ENCODE measurements around the gene CNOT11. TPM values are rescaled to one million over a fixed set of nuclear protein-coding genes. Genes with fewer than 3 reads are reported as not detected.

CNOT11 gene
- total and polyA plus RNA-seq, 2 of the 13 experiments (the other 11 are each of a cell fraction or from before 2014, with no cell fraction given): 114 to 209 TPM

DNA sequence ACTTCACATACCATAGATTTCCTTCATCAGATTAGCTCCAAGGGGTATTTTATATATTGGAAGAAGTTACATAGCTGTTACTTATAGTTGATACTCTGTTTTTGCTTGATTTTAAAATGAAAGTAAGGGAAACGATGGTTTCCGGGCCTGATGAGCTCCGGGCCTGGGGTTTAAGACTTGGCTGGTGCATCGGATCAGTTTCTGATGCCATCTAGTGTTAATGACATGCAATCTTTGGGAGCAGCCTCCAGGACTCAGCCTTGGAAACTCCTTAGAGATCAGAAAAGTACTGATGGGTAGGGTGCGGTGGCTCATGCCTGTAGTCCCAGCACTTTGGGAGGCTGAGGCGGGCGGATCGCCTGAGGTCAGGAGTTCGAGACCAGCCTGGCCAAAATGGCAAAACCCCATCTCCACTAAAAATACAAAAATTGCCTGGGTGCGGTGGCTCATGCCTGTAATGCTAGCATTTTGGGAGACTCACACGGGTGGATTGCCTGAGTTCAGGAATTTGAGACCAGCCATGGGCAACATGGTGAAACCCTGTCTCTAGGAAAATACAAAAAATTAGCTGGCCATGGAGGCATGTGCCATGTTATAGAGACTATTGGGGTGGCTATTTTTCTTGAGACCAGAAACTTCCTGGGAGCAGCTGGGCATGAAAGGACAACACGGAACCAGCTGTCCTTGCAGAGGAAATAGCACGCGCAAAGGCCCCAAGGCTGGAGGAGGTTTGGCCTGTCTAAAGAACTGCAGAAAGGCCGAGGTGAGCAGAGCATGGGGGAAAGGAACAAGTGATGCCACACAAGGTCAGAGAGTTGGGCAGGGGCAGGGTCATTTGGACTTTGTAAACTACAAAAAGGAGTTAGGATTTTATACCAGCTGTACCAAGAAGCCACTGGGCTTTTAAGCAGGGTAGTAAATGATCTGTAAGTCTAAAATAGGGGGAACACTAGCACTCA is 46.9 kb upstream of the CNOT11 start (continued):
- TF ChIP-seq LCORL (IDR thresholded peaks at IDR 0.05) (no peak), LCORL (CRISPR knock-in tag; IDR thresholded peaks at IDR 0.05) (peak; percentile 43), POGZ (CRISPR knock-in tag; IDR thresholded peaks at IDR 0.05) (no peak; the same call in 1 of the 2 replicates), ZNF235 (CRISPR knock-in tag; IDR thresholded peaks at IDR 0.05; ENCODE audit: borderline replicate concordance) (no peak), SUZ12 (IDR thresholded peaks at IDR 0.05; ENCODE audit: low read depth, low read length) (no peak), FOSL1 (CRISPR knock-in tag; IDR thresholded peaks at IDR 0.05; ENCODE audit: borderline replicate concordance) (no peak), SIX4 (CRISPR knock-in tag; IDR thresholded peaks at IDR 0.05) (no peak), ATRX (CRISPR knock-in tag; IDR thresholded peaks at IDR 0.05; ENCODE audit: borderline replicate concordance) (no peak), FUBP1 (CRISPR knock-in tag; IDR thresholded peaks at IDR 0.05; ENCODE audit: borderline replicate concordance) (no peak), ZNF501 (CRISPR knock-in tag; IDR thresholded peaks at IDR 0.05) (peak; percentile 77), SP140L (CRISPR knock-in tag; IDR thresholded peaks at IDR 0.05; ENCODE audit: borderline replicate concordance) (no peak), ISL2 (CRISPR knock-in tag; IDR thresholded peaks at IDR 0.05) (no peak), AKAP8 (CRISPR knock-in tag; IDR thresholded peaks at IDR 0.05) (no peak), DRAP1 (CRISPR knock-in tag; IDR thresholded peaks at IDR 0.05) (peak; percentile 43; the same call in 1 of the 2 replicates), PRPF4 (IDR thresholded peaks at IDR 0.05; ENCODE audit: low read depth, low read length, poor library complexity, severe bottlenecking) (no peak), ZNF737 (CRISPR knock-in tag; IDR thresholded peaks at IDR 0.05; ENCODE audit: borderline replicate concordance) (no peak), ZNF577 (CRISPR knock-in tag; IDR thresholded peaks at IDR 0.05; ENCODE audit: borderline replicate concordance, low read depth) (no peak), TRIM22 (IDR thresholded peaks at IDR 0.05) (no peak), ZNF34 (CRISPR knock-in tag; IDR thresholded peaks at IDR 0.05; ENCODE audit: borderline replicate concordance) (no peak), ZNF484 (CRISPR knock-in tag; IDR thresholded peaks at IDR 0.05; ENCODE audit: borderline replicate concordance, low read depth) (no peak), ZNF841 (CRISPR knock-in tag; IDR thresholded peaks at IDR 0.05; ENCODE audit: borderline replicate concordance) (no peak), ZC3H13 (CRISPR knock-in tag; IDR thresholded peaks at IDR 0.05) (no peak)
- TF ChIP-seq, protein P1, sequence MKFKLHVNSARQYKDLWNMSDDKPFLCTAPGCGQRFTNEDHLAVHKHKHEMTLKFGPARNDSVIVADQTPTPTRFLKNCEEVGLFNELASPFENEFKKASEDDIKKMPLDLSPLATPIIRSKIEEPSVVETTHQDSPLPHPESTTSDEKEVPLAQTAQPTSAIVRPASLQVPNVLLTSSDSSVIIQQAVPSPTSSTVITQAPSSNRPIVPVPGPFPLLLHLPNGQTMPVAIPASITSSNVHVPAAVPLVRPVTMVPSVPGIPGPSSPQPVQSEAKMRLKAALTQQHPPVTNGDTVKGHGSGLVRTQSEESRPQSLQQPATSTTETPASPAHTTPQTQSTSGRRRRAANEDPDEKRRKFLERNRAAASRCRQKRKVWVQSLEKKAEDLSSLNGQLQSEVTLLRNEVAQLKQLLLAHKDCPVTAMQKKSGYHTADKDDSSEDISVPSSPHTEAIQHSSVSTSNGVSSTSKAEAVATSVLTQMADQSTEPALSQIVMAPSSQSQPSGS (CRISPR knock-in tag; IDR thresholded peaks at IDR 0.05): peak; percentile 32; the same call in 1 of the 2 replicates
- TF ChIP-seq, protein P2, sequence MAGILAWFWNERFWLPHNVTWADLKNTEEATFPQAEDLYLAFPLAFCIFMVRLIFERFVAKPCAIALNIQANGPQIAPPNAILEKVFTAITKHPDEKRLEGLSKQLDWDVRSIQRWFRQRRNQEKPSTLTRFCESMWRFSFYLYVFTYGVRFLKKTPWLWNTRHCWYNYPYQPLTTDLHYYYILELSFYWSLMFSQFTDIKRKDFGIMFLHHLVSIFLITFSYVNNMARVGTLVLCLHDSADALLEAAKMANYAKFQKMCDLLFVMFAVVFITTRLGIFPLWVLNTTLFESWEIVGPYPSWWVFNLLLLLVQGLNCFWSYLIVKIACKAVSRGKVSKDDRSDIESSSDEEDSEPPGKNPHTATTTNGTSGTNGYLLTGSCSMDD (CRISPR knock-in tag; IDR thresholded peaks at IDR 0.05): no peak

All from HepG2 (cell line).